Chondrocyte (in vitro differentiated cells): ENCODE measurements around the gene IRF2BPL. TPM values are rescaled to one million over a fixed set of nuclear protein-coding genes. Genes with fewer than 3 reads are reported as not detected.
A peak's percentile ranks its signal among the peaks of the same experiment; 100 is the strongest.

Source experiments
- DNase-seq: peaks from one replicate; pipeline ENCODE4 v3.0.0; 2021; ENCODE audit warnings: mixed read lengths, low spot score
- H3K27ac Mint-ChIP-seq: one replicate; pipeline ENCODE4 v1.8.0; 2021; ENCODE audit warnings: mild to moderate bottlenecking, moderate library complexity, mixed read lengths; ENCODE audit not compliant: unreplicated experiment
- H3K27me3 Mint-ChIP-seq: 2 replicates; pipeline ENCODE4 v1.8.0; 2021; ENCODE audit warnings: low read depth, mixed read lengths
- H3K36me3 Mint-ChIP-seq: 2 replicates; pipeline ENCODE4 v1.8.0; 2021; ENCODE audit warnings: low read depth, mixed read lengths
- H3K4me1 Mint-ChIP-seq: 2 replicates; pipeline ENCODE4 v1.8.0; 2021; ENCODE audit warnings: low read depth, mild to moderate bottlenecking, mixed read lengths
- H3K4me3 Mint-ChIP-seq: one replicate; pipeline ENCODE4 v1.8.0; 2021; ENCODE audit warnings: mild to moderate bottlenecking, moderate library complexity, mixed read lengths; ENCODE audit not compliant: unreplicated experiment
- H3K9me3 Mint-ChIP-seq: 2 replicates; pipeline ENCODE4 v1.8.0; 2021; ENCODE audit warnings: low read depth, mixed read lengths
- total RNA-seq: library from RNA; stranded (reverse); gene quantifications from 3 replicates; pipeline ENCODE4 v1.2.1, GENCODE V29; 2021
- TF ChIP-seq, protein P1 (sequence below): fragments of 200-600 bp; sonication (generic); IDR thresholded peaks from 2 replicates; pipeline ENCODE4 v1.5.0; 2021; ENCODE audit warnings: antibody characterized with exemption, mild to moderate bottlenecking, moderate library complexity

IRF2BPL gene
- total RNA-seq, 1 donor from 2014 or later, result 56.0 TPM

DNA sequence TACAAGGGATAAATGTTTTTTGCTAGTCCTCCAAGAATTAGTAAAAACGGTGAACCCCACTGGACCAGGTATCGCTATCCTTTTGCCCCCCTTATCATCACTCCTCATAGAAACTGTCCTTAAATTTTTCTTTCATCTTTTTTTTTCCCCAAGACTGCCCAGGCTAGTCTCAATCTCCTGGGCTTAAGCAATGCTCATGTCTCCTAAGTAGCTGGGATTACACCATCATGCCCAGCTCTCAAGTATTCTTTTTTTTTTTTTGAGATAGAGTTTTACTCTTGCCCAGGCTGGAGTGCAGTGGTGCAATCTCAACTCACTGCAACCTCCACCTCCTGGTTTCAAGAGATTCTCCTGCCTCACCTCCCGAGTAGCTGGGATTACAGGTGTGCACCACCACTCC lies 9.7 kb downstream of the IRF2BPL start:
- no peaks in the 10 kb centered on the region for H3K9me3 Mint-ChIP-seq
- H3K36me3 Mint-ChIP-seq, result no peaks in the 10 kb centered on the region
- H3K27ac Mint-ChIP-seq, result no peak overlapping the region
- DNase-seq, result no peak
- no peak overlapping the region for H3K4me3 Mint-ChIP-seq
- H3K4me1 Mint-ChIP-seq, result peaks cover 34% of the 10 kb centered on the region
- no peaks in the 10 kb centered on the region for H3K27me3 Mint-ChIP-seq
- TF ChIP-seq, protein P1, sequence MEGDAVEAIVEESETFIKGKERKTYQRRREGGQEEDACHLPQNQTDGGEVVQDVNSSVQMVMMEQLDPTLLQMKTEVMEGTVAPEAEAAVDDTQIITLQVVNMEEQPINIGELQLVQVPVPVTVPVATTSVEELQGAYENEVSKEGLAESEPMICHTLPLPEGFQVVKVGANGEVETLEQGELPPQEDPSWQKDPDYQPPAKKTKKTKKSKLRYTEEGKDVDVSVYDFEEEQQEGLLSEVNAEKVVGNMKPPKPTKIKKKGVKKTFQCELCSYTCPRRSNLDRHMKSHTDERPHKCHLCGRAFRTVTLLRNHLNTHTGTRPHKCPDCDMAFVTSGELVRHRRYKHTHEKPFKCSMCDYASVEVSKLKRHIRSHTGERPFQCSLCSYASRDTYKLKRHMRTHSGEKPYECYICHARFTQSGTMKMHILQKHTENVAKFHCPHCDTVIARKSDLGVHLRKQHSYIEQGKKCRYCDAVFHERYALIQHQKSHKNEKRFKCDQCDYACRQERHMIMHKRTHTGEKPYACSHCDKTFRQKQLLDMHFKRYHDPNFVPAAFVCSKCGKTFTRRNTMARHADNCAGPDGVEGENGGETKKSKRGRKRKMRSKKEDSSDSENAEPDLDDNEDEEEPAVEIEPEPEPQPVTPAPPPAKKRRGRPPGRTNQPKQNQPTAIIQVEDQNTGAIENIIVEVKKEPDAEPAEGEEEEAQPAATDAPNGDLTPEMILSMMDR, result no peak

- Mint-ChIP-seq H3K27me3 (no peaks in the 10 kb centered on the region), H3K4me1 (peaks cover 33% of the 10 kb centered on the region), H3K36me3 (no peaks in the 10 kb centered on the region), H3K9me3 (no peaks in the 10 kb centered on the region), H3K4me3 (no peak overlapping the region), H3K27ac (no peak overlapping the region)
- TF ChIP-seq, protein P1, result no peak
- DNase-seq, result no peak
Measured at GRCh38 chr14:77017666-77018065, 10.8 kb downstream of the IRF2BPL start.

- peaks cover 32% of the 10 kb centered on the region for H3K4me1 Mint-ChIP-seq
- TF ChIP-seq, protein P1, result no peak
- no peaks in the 10 kb centered on the region for H3K36me3 Mint-ChIP-seq
- no peaks in the 10 kb centered on the region for H3K9me3 Mint-ChIP-seq
- H3K27ac Mint-ChIP-seq, result peak overlapping the region; percentile 84
- no peak overlapping the region for H3K4me3 Mint-ChIP-seq
- DNase-seq, result no peak
- no peaks in the 10 kb centered on the region for H3K27me3 Mint-ChIP-seq
Measured at GRCh38 chr14:77014734-77015133, 13.8 kb downstream of the IRF2BPL start.

GRCh38 chr14:77014004-77014604 lies 14.4 kb downstream of the IRF2BPL start:
- DNase-seq, result no peak
- H3K27ac Mint-ChIP-seq, result peak overlapping the region; percentile 84
- H3K4me3 Mint-ChIP-seq, result no peak overlapping the region
- TF ChIP-seq, protein P1, result no peak
- H3K27me3 Mint-ChIP-seq, result no peaks in the 10 kb centered on the region
- no peaks in the 10 kb centered on the region for H3K36me3 Mint-ChIP-seq
- peaks cover 36% of the 10 kb centered on the region for H3K4me1 Mint-ChIP-seq
- H3K9me3 Mint-ChIP-seq, result no peaks in the 10 kb centered on the region

DNA sequence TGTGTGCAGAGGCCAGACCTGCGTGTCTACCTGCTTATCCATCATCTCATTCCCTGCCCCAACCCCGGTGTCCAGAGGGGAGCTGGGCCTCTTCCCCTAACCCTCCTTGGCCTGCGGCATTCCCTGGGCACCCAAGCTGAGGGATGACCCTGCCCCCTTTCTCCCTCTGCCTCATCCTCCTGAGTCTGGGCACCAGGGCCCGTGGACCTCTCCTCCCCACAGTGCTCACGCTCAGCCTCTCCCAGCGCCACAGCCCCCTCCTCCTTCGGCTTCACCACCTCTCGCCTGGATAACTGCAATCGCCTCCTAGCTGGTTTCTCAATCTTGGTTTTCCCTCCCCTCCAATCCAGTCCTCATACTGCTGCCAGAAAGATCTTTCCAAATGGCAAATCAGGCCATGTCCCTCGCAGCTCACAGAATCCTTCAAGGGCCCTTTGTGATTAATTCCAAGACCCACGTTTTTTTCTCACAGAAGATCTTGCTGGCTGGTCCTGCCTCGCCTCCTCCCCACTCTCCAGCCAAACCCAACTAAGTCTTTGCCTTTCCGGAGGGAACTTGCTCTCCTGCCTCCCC lies 16.2 kb downstream of the IRF2BPL start:
- Mint-ChIP-seq H3K36me3 (no peaks in the 10 kb centered on the region), H3K9me3 (no peaks in the 10 kb centered on the region), H3K27me3 (no peaks in the 10 kb centered on the region), H3K4me1 (peaks cover 55% of the 10 kb centered on the region), H3K4me3 (no peak overlapping the region), H3K27ac (no peak overlapping the region)
- DNase-seq, result no peak
- TF ChIP-seq, protein P1, result no peak
